Trophoblast cell (in vitro differentiated cells and primary cell): ENCODE measurements around the gene PLG.
"Not testable (repeated sequence)": the region's sequence is repeated elsewhere in the genome, so short reads cannot be mapped to it uniquely, and the experiment has no call there.

Experiments used
- DNase-seq, 2 donors: peaks; one replicate each; pipeline ENCODE4 v3.0.0-alpha.2; 2016
- H2AFZ ChIP-seq: 2 replicates; pipeline ENCODE4 v1.6.1; 2013; ENCODE audit warnings: low read length, moderate library complexity, mild to moderate bottlenecking; ENCODE audit not compliant: insufficient read depth, poor library complexity
- H2AK5ac ChIP-seq: 2 replicates; pipeline ENCODE4 v1.6.1; 2013; ENCODE audit warnings: mild to moderate bottlenecking, low read length
- H2BK120ac ChIP-seq: 2 replicates; pipeline ENCODE4 v1.6.1; 2013; ENCODE audit warnings: low read length, mild to moderate bottlenecking, moderate library complexity; ENCODE audit not compliant: insufficient read depth, poor library complexity
- H2BK12ac ChIP-seq: 2 replicates; pipeline ENCODE4 v1.6.1; 2013; ENCODE audit warnings: mild to moderate bottlenecking, low read length, moderate library complexity
- H2BK5ac ChIP-seq: 2 replicates; pipeline ENCODE4 v1.6.1; 2013; ENCODE audit warnings: low read length, low read depth, moderate library complexity, mild to moderate bottlenecking; ENCODE audit not compliant: poor library complexity
- H3K14ac ChIP-seq: 2 replicates; pipeline ENCODE4 v1.6.1; 2013; ENCODE audit warnings: mild to moderate bottlenecking, low read length
- H3K18ac ChIP-seq: 2 replicates; pipeline ENCODE4 v1.6.1; 2013; ENCODE audit warnings: mild to moderate bottlenecking, low read length
- H3K23ac ChIP-seq: 2 replicates; pipeline ENCODE4 v1.6.1; 2013; ENCODE audit warnings: low read length
- H3K27ac ChIP-seq: 2 replicates; pipeline ENCODE4 v1.5.1; 2013; ENCODE audit warnings: low read depth, mild to moderate bottlenecking, inconsistent platforms, low read length, moderate library complexity
- H3K27me3 ChIP-seq: 2 replicates; pipeline ENCODE4 v1.6.1; 2013; ENCODE audit warnings: inconsistent platforms, mild to moderate bottlenecking, low read length, moderate library complexity; ENCODE audit not compliant: insufficient read depth
- H3K36me3 ChIP-seq, 2 experiments: 1 replicate in 1 of 2; 2 replicates in 1 of 2; pipeline ENCODE4 v1.6.1; 2013; ENCODE audit warnings: low read length in 2 of 2, mild to moderate bottlenecking in 2 of 2, moderate library complexity in 1 of 2; ENCODE audit not compliant: insufficient read depth in 2 of 2, control insufficient read depth in 1 of 2
- H3K4ac ChIP-seq: 2 replicates; pipeline ENCODE4 v1.6.1; 2013; ENCODE audit warnings: low read depth, mild to moderate bottlenecking, low read length, moderate library complexity
- H3K4me1 ChIP-seq, 2 experiments: 1 replicate in 1 of 2; 2 replicates in 1 of 2; pipeline ENCODE4 v1.6.1; 2013; ENCODE audit warnings: low read length in 2 of 2, mild to moderate bottlenecking in 2 of 2, moderate library complexity in 1 of 2; ENCODE audit not compliant: insufficient read depth in 2 of 2, control insufficient read depth in 1 of 2
- H3K4me2 ChIP-seq: 2 replicates; pipeline ENCODE4 v1.6.1; 2013; ENCODE audit warnings: inconsistent platforms, mild to moderate bottlenecking, low read length, moderate library complexity
- H3K4me3 ChIP-seq: 2 replicates; pipeline ENCODE4 v1.5.1; 2013; ENCODE audit warnings: mild to moderate bottlenecking, low read depth, low read length, inconsistent platforms
- H3K79me1 ChIP-seq: one replicate; pipeline ENCODE4 v1.6.1; 2013; ENCODE audit warnings: low read length
- H3K79me2 ChIP-seq: 2 replicates; pipeline ENCODE4 v1.6.1; 2013; ENCODE audit warnings: low read length, mild to moderate bottlenecking; ENCODE audit not compliant: control insufficient read depth, insufficient read depth, poor library complexity
- H3K9ac ChIP-seq: 2 replicates; pipeline ENCODE4 v1.6.1; 2013; ENCODE audit warnings: mild to moderate bottlenecking, low read length
- H3K9me3 ChIP-seq: 2 replicates; pipeline ENCODE4 v1.6.1; 2013; ENCODE audit warnings: low read depth, mild to moderate bottlenecking, control low read depth, inconsistent platforms, low read length; ENCODE audit not compliant: insufficient read depth
- H4K12ac ChIP-seq: 2 replicates; pipeline ENCODE4 v1.6.1; 2013; ENCODE audit warnings: low read depth, mild to moderate bottlenecking, low read length, moderate library complexity
- H4K8ac ChIP-seq: 2 replicates; pipeline ENCODE4 v1.6.1; 2013; ENCODE audit warnings: low read depth, mild to moderate bottlenecking, low read length, moderate library complexity
- H4K91ac ChIP-seq: one replicate; pipeline ENCODE4 v1.6.1; 2013; ENCODE audit warnings: low read depth, mild to moderate bottlenecking, low read length, moderate library complexity
- WGBS: extraction: QIAGEN DNeasy Blood & Tissue Kit; methylation state at CpG from one replicate; pipeline ENCODE4 v1.1.7; 2013; ENCODE audit warnings: missing lambda C conversion rate; ENCODE audit not compliant: insufficient read length, insufficient coverage; ENCODE audit errors: extremely low coverage; 5-methylcytosine and 5-hydroxymethylcytosine counted together

Gene PLG

GRCh38 chr6:160799801-160800506, 97.9 kb downstream of the PLG start:
- Histone ChIP-seq H3K14ac (no peak overlapping the region), H3K79me2 (no peaks in the 10 kb centered on the region), H2BK120ac (no peak overlapping the region), H3K79me1 (no peaks in the 10 kb centered on the region), H3K18ac (no peak overlapping the region), H2AK5ac (no peak overlapping the region), H3K36me3 (no peaks in the 10 kb centered on the region), H3K4ac (no peak overlapping the region), H3K4me2 (no peak overlapping the region), H4K8ac (no peak overlapping the region), H3K4me1 (no peaks in the 10 kb centered on the region), H3K9me3 (no peaks in the 10 kb centered on the region), H2BK5ac (no peak overlapping the region), H3K27ac (no peak overlapping the region), H3K9ac (no peak overlapping the region), H2BK12ac (no peak overlapping the region), H3K4me3 (no peak overlapping the region), H4K12ac (no peak overlapping the region), H4K91ac (no peak overlapping the region), H3K27me3 (no peaks in the 10 kb centered on the region), H3K23ac (no peak overlapping the region), H2AFZ (no peak overlapping the region)
- DNase-seq: no peak

- Histone ChIP-seq H3K4me3 (no peak overlapping the region), H2BK120ac (no peak overlapping the region)
Observed at GRCh38 chr6:160801418-160801817, 99.4 kb downstream of the PLG start.

GRCh38 chr6:160802049-160802448, 100.0 kb downstream of the PLG start:
- not testable (repeated sequence) for H3K18ac ChIP-seq

More at GRCh38 chr6:160801418-160801817, 99.4 kb downstream of the PLG start:
- no peaks in the 10 kb centered on the region for H3K79me2 ChIP-seq
- H3K14ac ChIP-seq: no peak overlapping the region
- H4K8ac ChIP-seq: no peak overlapping the region
- H2BK12ac ChIP-seq: no peak overlapping the region
- H3K18ac ChIP-seq: no peak overlapping the region
- no peak overlapping the region for H3K4me2 ChIP-seq
- no peaks in the 10 kb centered on the region for H3K27me3 ChIP-seq
- H2AK5ac ChIP-seq: no peak overlapping the region
- no peak overlapping the region for H4K12ac ChIP-seq
- no peaks in the 10 kb centered on the region for H3K79me1 ChIP-seq
- H3K4me1 ChIP-seq: no peaks in the 10 kb centered on the region
- H2BK5ac ChIP-seq: no peak overlapping the region
- H3K9me3 ChIP-seq: no peaks in the 10 kb centered on the region
- H4K91ac ChIP-seq: no peak overlapping the region
- no CpG with 5 or more reads among the region's 1 CpG for WGBS
- no peak overlapping the region for H3K23ac ChIP-seq
- no peak for DNase-seq
- H3K27ac ChIP-seq: no peak overlapping the region
- no peak overlapping the region for H2AFZ ChIP-seq
- H3K36me3 ChIP-seq: no peaks in the 10 kb centered on the region
- H3K9ac ChIP-seq: no peak overlapping the region
- no peak overlapping the region for H3K4ac ChIP-seq

More at GRCh38 chr6:160802049-160802448, 100.0 kb downstream of the PLG start:
- not testable (repeated sequence) for H2AK5ac ChIP-seq, H3K27ac ChIP-seq, H3K36me3 ChIP-seq, H3K9me3 ChIP-seq, H2BK5ac ChIP-seq, H4K8ac ChIP-seq, H4K91ac ChIP-seq, H2BK12ac ChIP-seq, H3K9ac ChIP-seq, DNase-seq, H3K4me3 ChIP-seq, H3K27me3 ChIP-seq, H3K4me2 ChIP-seq, H3K4me1 ChIP-seq, H3K4ac ChIP-seq, H3K23ac ChIP-seq, H3K79me2 ChIP-seq, H4K12ac ChIP-seq, H2AFZ ChIP-seq, H2BK120ac ChIP-seq, H3K14ac ChIP-seq, H3K79me1 ChIP-seq
- no CpG with 5 or more reads among the region's 3 CpGs for WGBS
